GM19463 (cell line): ENCODE results near the gene HEPACAM.
A peak's percentile ranks its signal among the peaks of the same experiment; 100 is the strongest.

Source experiments
- ATAC-seq: cut with Tn5 transposase; IDR thresholded peaks from one replicate; pipeline ENCODE4 v1.9.1; 2021; ENCODE audit warnings: mild to moderate bottlenecking, moderate library complexity; ENCODE audit not compliant: unreplicated experiment

HEPACAM gene

GRCh38 chr11:124886978-124887666, 48.7 kb downstream of the HEPACAM start:
- no peak for ATAC-seq

- ATAC-seq, result no peak
Measured at GRCh38 chr11:124886476-124886875, 49.4 kb downstream of the HEPACAM start.

GRCh38 chr11:124884869-124885479, 50.9 kb downstream of the HEPACAM start:
- ATAC-seq, result no peak

- no peak for ATAC-seq
Measured at GRCh38 chr11:124884340-124884739, 51.5 kb downstream of the HEPACAM start.

GRCh38 chr11:124882339-124883071, 53.3 kb downstream of the HEPACAM start:
- no peak for ATAC-seq

GRCh38 chr11:124880958-124881357, 54.9 kb downstream of the HEPACAM start:
- ATAC-seq, result no peak

- no peak for ATAC-seq
Measured at GRCh38 chr11:124880290-124880611, 55.6 kb downstream of the HEPACAM start.

GRCh38 chr11:124879493-124880289, 56.2 kb downstream of the HEPACAM start:
- no peak for ATAC-seq

GRCh38 chr11:124878759-124879492, 56.9 kb downstream of the HEPACAM start:
- ATAC-seq, result no peak

GRCh38 chr11:124877910-124878758, 57.7 kb downstream of the HEPACAM start:
- no peak for ATAC-seq

- no peak for ATAC-seq
Measured at GRCh38 chr11:124877631-124877909, 58.3 kb downstream of the HEPACAM start.

GRCh38 chr11:124876818-124877630, 58.8 kb downstream of the HEPACAM start:
- ATAC-seq, result no peak

- ATAC-seq, result peak; percentile 95
Measured at GRCh38 chr11:124875943-124876817, 59.7 kb downstream of the HEPACAM start.

- ATAC-seq, result no peak
Measured at GRCh38 chr11:124875401-124875800, 60.4 kb downstream of the HEPACAM start.

GRCh38 chr11:124874571-124875255, 61.1 kb downstream of the HEPACAM start:
- no peak for ATAC-seq

- ATAC-seq, result no peak
Measured at GRCh38 chr11:124873951-124874350, 61.9 kb downstream of the HEPACAM start.

GRCh38 chr11:124872741-124873140, 63.1 kb downstream of the HEPACAM start:
- ATAC-seq, result no peak

GRCh38 chr11:124872280-124872679, 63.6 kb downstream of the HEPACAM start:
- ATAC-seq, result no peak
